Memory B cell (primary cell): Measurements from ENCODE around the gene CDH4.

Experiments
- ATAC-seq: fragments of 150-1000 bp; cut with Tn5 transposase; 2 replicates; pipeline ENCODE4 v1.10.0; 2021; ENCODE audit warnings: low read depth, mild to moderate bottlenecking, moderate library complexity
- DNase-seq, 2 donors: peaks; one replicate each; pipeline ENCODE4 v3.0.0; 2022; ENCODE audit warnings: low spot score in 2 of 2
- H3K27ac Mint-ChIP-seq: one replicate; pipeline ENCODE4 v1.8.0; 2022; ENCODE audit warnings: mild to moderate bottlenecking, moderate library complexity, mixed read lengths
- H3K27me3 Mint-ChIP-seq: one replicate; pipeline ENCODE4 v1.8.0; 2022; ENCODE audit warnings: mixed read lengths
- H3K36me3 Mint-ChIP-seq: one replicate; pipeline ENCODE4 v1.8.0; 2022; ENCODE audit warnings: mild to moderate bottlenecking, mixed read lengths
- H3K4me1 Mint-ChIP-seq: one replicate; pipeline ENCODE4 v1.8.0; 2022; ENCODE audit warnings: mixed read lengths
- H3K4me3 Mint-ChIP-seq: one replicate; pipeline ENCODE4 v1.8.0; 2022; ENCODE audit warnings: mild to moderate bottlenecking, moderate library complexity, mixed read lengths
- H3K9me3 Mint-ChIP-seq: one replicate; pipeline ENCODE4 v1.8.0; 2022; ENCODE audit warnings: mixed read lengths

Gene CDH4

GRCh38 chr20:61875221-61875885 lies 623.3 kb downstream of the CDH4 start:
- Mint-ChIP-seq H3K4me1 (no peaks in the 10 kb centered on the region), H3K36me3 (no peaks in the 10 kb centered on the region), H3K4me3 (no peak overlapping the region), H3K9me3 (no peaks in the 10 kb centered on the region), H3K27me3 (no peaks in the 10 kb centered on the region), H3K27ac (no peak overlapping the region)
- DNase-seq = no peak
- ATAC-seq = no peak

- Mint-ChIP-seq H3K27ac (no peak overlapping the region), H3K4me3 (no peak overlapping the region), H3K27me3 (no peaks in the 10 kb centered on the region), H3K36me3 (no peaks in the 10 kb centered on the region), H3K4me1 (no peaks in the 10 kb centered on the region), H3K9me3 (no peaks in the 10 kb centered on the region)
- ATAC-seq (no peak), DNase-seq (no peak)
Observed at GRCh38 chr20:61875996-61876395, 623.9 kb downstream of the CDH4 start.

- Mint-ChIP-seq H3K4me1 (no peaks in the 10 kb centered on the region), H3K9me3 (no peaks in the 10 kb centered on the region), H3K27me3 (no peaks in the 10 kb centered on the region), H3K4me3 (no peak overlapping the region), H3K36me3 (no peaks in the 10 kb centered on the region), H3K27ac (no peak overlapping the region)
- no peak for DNase-seq
- no peak for ATAC-seq
Observed at GRCh38 chr20:61876952-61877728, 625.1 kb downstream of the CDH4 start.

- Mint-ChIP-seq H3K4me1 (no peaks in the 10 kb centered on the region), H3K9me3 (no peaks in the 10 kb centered on the region), H3K27me3 (no peaks in the 10 kb centered on the region), H3K36me3 (no peaks in the 10 kb centered on the region), H3K27ac (no peak overlapping the region), H3K4me3 (no peak overlapping the region)
- no peak for DNase-seq
- no peak for ATAC-seq
Observed at GRCh38 chr20:61877776-61878477, 625.9 kb downstream of the CDH4 start.

GRCh38 chr20:61878478-61879302 lies 626.6 kb downstream of the CDH4 start:
- Mint-ChIP-seq H3K4me3 (no peak overlapping the region), H3K9me3 (no peaks in the 10 kb centered on the region), H3K4me1 (no peaks in the 10 kb centered on the region), H3K36me3 (no peaks in the 10 kb centered on the region), H3K27me3 (no peaks in the 10 kb centered on the region), H3K27ac (no peak overlapping the region)
- no peak for DNase-seq
- no peak for ATAC-seq

GRCh38 chr20:61879303-61879620 lies 627.2 kb downstream of the CDH4 start:
- Mint-ChIP-seq H3K36me3 (no peaks in the 10 kb centered on the region), H3K9me3 (no peaks in the 10 kb centered on the region)
- no peak for DNase-seq

GRCh38 chr20:61879694-61880093 lies 627.6 kb downstream of the CDH4 start:
- H3K9me3 Mint-ChIP-seq = no peaks in the 10 kb centered on the region
- H3K36me3 Mint-ChIP-seq = no peaks in the 10 kb centered on the region
- no peaks in the 10 kb centered on the region for H3K4me1 Mint-ChIP-seq
- H3K27me3 Mint-ChIP-seq = no peaks in the 10 kb centered on the region
- no peak overlapping the region for H3K27ac Mint-ChIP-seq
- ATAC-seq (no peak), DNase-seq (no peak)
- no peak overlapping the region for H3K4me3 Mint-ChIP-seq

More at GRCh38 chr20:61879303-61879620, 627.2 kb downstream of the CDH4 start:
- no peaks in the 10 kb centered on the region for H3K4me1 Mint-ChIP-seq
- H3K27me3 Mint-ChIP-seq = no peaks in the 10 kb centered on the region
- no peak for ATAC-seq
- H3K4me3 Mint-ChIP-seq = no peak overlapping the region
- no peak overlapping the region for H3K27ac Mint-ChIP-seq

GRCh38 chr20:61880706-61881105 lies 628.6 kb downstream of the CDH4 start:
- Mint-ChIP-seq H3K4me3 (no peak overlapping the region), H3K4me1 (no peaks in the 10 kb centered on the region), H3K9me3 (no peaks in the 10 kb centered on the region), H3K27ac (no peak overlapping the region), H3K36me3 (no peaks in the 10 kb centered on the region), H3K27me3 (no peaks in the 10 kb centered on the region)
- ATAC-seq = no peak
- DNase-seq = no peak

GRCh38 chr20:61881416-61881815 lies 629.4 kb downstream of the CDH4 start:
- Mint-ChIP-seq H3K9me3 (no peaks in the 10 kb centered on the region), H3K4me3 (no peak overlapping the region), H3K27ac (no peak overlapping the region), H3K4me1 (no peaks in the 10 kb centered on the region), H3K27me3 (no peaks in the 10 kb centered on the region), H3K36me3 (no peaks in the 10 kb centered on the region)
- no peak for ATAC-seq
- DNase-seq = no peak

- Mint-ChIP-seq H3K27ac (no peak overlapping the region), H3K4me1 (no peaks in the 10 kb centered on the region), H3K9me3 (no peaks in the 10 kb centered on the region), H3K4me3 (no peak overlapping the region), H3K36me3 (no peaks in the 10 kb centered on the region), H3K27me3 (no peaks in the 10 kb centered on the region)
- ATAC-seq (no peak), DNase-seq (no peak)
Observed at GRCh38 chr20:61881861-61882260, 629.8 kb downstream of the CDH4 start.

- Mint-ChIP-seq H3K4me1 (peaks cover 3% of the 10 kb centered on the region), H3K36me3 (no peaks in the 10 kb centered on the region), H3K4me3 (no peak overlapping the region), H3K27ac (no peak overlapping the region), H3K27me3 (no peaks in the 10 kb centered on the region), H3K9me3 (no peaks in the 10 kb centered on the region)
- ATAC-seq (no peak), DNase-seq (no peak)
Observed at GRCh38 chr20:61882716-61883615, 630.9 kb downstream of the CDH4 start.

- ATAC-seq (no peak), DNase-seq (no peak)
- Mint-ChIP-seq H3K9me3 (no peaks in the 10 kb centered on the region), H3K27ac (no peak overlapping the region), H3K36me3 (no peaks in the 10 kb centered on the region), H3K4me3 (no peak overlapping the region), H3K27me3 (peaks cover 1% of the 10 kb centered on the region), H3K4me1 (peaks cover 3% of the 10 kb centered on the region)
Observed at GRCh38 chr20:61883857-61884393, 631.9 kb downstream of the CDH4 start.
